SW 1271 (cell line): ENCODE measurements around the gene DRD2.

ENCODE experiments used
- DNase-seq, 2 experiments: peaks; one replicate each; lab custom pipeline; 2025; lab: John Stamatoyannopoulos, UW

The DRD2 gene

DNA sequence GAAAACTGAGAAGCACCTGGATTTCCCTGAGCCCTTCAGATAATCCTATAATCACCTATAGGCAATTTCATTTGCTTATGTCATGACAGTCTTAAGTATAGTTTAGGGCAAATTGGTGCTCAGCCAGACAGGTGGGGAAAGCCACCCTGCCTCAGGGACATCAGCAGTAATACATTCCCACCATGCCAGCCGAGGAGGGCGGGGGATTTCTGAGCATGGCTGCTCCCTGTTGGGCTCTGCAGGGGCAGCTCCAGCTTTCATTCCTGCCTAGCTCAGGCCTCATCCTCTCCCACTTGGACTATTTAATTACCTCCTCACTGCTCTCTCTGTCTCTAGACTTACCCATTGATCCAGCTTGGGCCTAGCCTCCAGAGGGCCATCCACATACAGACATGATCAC, 9.0 kb upstream of the DRD2 start:
- no peak for DNase-seq

DNA sequence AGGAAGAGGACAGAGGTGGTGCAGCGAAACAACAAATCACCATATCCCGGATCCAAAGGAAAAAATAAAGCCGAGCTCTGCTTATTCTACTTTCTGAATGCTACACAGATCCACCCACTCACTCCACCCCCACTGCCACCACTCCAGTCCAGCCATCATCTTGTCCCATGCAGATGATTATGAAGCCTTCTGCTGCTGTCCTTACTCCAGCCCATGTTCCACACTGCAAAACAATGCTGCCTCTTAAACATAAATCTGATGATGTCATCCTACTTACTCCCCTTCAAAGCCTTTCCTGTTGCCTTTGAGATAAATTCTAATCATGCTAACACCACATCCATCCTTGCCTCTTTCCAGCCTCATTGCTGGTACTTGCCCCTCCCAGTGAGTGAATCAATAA, 6.5 kb upstream of the DRD2 start:
- no peak for DNase-seq

DNA sequence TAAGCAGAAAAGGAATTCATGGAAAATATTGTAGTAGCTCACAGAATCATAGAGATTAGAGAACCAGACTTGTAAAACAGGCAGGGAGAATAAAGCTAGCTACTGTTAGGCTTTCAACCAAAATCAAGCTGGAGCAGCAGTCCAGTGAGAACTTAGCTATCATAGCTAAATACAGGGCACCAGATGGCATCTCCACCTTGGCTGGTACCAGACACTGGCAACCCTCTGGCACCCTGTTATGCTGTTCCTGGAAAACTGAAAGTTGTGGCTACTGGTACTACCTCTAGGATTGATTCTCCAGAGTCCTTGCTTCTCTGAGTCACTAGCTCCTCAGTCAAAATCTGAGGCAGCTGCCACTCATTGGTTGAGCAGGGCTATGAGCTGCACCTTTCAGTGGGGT, 6.0 kb upstream of the DRD2 start:
- no peak for DNase-seq

DNA sequence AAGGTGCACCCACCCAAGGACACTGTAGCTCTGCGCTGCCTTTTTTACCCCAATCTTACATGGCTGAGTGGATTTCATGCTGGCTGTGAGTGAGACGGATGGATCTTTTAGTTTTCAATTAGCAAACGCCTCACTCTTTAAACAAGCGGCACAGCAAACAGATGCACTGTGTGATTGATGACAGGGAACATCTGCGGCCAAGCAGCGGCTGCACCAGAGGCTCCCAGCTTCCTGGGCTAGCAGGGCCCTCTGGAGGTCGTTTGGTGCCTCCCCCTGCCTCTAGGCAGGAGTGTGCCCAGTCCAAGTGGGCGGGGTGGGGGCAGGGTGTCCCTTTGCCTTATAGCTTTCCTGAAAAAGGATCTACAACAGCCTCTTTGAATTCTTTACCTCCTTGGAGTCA, 2.1 kb upstream of the DRD2 start:
- no peak for DNase-seq

DNA sequence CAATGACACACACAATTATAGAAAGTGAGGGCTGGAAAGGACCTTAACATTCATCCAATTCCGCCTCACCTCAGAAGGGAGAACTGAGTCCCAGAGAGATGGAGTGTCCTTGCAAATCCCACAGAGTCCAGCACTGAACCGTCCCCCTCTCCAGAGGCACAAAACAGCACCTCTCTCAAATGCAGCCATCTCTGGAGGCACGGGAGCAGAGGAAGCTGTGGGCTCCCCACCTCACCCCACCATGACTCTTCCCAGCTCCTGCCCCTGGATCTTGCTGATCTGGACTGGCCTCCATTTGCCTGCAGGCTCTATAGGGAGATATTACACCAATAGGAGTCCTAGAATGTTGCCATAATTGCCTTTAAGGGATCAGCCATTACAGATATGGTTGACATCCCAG, 1.4 kb upstream of the DRD2 start:
- no peak for DNase-seq

DNA sequence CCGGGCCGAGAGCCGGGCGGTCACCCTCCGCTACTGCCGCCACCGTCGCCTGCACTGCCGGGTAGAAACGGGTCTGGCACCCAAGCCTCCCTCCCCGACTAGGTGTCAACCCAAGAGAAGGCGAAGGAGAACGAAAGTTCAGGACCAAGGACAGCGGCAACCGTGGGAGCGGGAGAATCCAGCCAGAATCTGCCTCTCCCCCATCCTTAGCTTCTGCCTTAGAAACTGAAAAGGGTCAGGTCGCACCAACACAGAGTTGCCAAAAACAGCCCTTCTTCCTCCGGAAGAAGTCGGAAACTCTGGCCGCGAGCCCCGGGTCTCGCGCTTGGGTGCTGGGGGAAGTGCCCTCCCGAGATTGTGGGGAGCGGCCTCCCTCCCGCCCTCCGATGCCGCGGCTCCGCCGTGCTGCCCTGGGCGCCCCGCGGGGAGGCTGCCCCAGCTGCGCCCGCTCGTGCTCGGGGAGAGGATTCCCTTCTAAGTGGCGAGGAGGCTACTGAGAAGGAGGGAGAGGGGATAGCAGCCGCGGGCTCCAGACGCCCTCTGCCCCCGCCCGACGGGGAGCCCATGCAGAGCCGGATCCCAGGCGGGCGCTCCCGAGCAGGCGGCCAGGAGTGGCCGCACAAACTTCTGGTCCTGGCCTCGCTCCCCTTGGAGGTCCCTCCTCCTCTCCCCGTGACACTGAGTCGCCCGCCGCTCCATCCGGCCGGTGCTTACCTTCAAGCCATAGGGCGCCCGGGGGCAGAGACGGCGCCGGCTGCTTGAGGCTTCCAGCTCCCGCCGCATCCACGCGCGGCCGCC, 637 bp downstream of the DRD2 start:
- peak in 1 of 2 experiments; percentile 59 for DNase-seq

DNA sequence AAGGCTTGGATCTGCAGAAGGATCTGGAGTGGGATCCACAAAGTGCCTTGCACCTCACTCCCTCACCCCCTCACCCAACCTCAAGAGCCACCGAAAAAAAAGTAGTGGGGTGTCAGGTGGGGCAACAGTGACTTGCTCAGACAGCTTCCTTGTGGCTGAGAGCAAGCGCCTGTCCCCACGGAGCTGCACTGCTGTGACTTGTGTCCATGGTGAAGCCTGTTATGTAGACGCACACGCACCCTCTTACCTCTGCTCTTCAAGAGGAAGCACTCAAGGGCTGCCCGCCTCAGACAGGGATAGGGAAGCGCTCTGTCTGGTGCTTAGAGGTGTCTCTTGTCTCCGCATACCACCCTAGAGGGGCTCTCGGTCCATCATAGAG, 1.2 kb downstream of the DRD2 start:
- no peak for DNase-seq

DNA sequence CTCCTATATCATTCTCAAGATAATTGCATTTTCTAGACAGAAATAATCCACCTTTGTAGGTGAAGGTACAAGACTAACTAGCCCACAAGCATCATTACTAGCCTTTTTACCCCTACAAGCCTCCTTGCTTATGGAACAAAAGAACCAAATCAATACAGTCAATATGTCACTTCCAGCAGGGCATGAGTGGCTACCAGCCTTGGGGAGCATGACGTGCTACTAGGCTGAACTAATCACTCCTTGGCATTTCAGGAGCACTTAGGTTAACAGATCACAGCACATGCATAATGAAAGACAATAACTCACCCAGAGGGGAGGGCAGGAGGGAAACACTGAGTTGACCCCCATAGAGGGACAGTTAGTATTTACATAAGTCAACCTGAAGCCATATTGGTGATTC, 2.7 kb downstream of the DRD2 start:
- DNase-seq = no peak

DNA sequence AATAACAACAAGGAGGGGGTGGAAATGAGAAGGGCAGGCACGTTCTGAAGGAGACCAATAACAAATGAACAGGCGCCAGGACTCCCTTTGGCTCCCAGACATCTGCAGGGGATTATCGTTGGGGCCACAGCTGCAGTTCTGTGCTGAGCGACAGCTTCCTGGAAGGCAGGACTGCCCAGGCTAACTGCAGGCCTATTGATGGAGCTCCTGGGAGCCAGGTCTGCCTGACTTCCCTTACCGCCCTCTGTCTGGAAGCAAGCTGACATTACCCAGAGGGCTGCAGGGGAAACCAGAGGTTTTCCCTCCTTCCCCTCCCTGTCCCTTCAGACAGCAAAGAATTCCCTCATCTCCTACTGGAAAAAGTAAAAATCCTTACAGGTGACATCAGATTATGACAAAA, 5.0 kb downstream of the DRD2 start:
- no peak for DNase-seq

DNA sequence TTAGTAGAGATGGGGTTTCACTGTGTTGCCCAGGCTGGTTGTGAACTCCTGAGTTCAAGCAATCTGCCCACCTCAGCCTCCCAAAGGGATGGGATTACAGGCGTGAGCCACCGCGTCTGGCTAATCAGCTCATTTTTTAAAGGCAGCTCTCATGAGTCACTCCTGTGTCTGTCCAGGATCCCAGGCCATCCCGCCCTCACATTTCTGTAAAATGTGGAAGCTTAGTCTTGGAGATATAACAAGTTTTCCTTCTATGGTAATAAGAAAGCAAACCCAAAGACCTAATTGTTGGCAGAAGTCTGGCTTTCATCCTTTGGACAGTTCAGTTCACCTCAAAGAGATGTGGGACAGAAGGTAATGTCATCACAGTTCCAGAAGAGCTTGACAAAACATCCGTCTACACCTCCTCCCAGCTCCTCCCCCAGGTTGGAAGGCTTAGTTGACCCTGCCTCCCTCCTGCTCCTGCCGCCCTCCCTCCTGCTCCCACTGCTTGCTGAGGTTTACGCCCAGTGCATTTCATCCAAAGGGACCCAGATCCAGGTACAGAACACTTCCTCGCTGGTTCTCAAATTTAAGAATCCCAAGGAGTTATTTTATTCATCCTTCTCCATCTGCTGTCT, 6.4 kb downstream of the DRD2 start:
- no peak for DNase-seq

DNA sequence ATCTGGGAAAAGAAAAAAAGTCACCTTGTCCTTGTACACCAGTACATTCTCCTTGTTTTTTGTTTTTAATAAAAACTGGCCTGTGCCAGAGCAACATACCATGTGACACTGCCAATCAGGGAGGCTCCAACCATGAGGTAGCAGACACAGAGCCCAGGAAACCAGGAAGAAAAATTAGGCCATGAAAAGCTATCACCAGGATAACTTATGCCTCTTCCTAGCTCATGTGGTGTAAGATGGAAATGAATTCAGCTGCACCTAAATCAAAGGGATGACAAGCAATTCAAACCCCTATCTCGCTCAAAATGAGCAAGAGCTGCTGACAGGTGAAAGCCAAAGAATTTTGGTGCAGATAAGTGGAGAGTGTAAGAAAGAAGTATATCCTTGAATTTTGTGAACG, 7.7 kb downstream of the DRD2 start:
- DNase-seq = no peak

DNA sequence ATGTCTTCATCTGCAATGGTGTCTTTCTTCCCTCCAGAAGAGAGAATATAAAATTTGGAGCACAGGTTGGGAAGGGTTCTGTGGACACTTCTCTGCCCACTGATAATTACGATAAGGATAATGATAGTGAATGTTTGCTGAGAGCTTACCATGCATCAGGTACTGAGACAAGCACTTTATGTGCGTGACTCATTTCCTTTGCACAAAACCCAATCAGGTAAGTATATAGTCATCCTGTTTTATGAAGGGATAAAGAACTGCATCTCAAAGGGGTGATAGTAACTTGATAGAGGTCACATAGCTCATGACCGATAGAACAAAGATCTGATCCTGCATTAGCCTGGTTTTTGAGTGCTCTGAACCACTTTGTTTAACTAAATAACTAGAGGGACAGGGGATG, 9.4 kb downstream of the DRD2 start:
- DNase-seq = no peak

DNA sequence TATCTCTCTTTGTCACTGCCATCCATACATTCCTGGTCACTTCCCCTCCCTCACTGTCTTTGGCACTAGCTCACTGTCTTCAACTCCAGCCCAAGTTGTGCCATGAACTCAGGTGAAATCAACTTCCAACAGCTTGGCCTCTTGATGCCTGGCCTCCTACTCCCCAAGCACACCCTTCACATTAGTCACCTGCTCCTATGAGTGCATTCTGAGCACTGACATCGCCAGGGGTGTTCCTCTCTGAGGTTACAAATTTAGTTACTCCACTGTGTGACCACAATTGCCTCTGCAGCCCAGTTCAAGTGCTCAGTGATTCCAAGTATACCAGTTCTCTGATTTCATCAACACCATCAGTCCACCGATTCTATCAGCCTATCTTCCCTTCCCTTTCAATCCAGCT, 10.8 kb downstream of the DRD2 start:
- no peak for DNase-seq

DNA sequence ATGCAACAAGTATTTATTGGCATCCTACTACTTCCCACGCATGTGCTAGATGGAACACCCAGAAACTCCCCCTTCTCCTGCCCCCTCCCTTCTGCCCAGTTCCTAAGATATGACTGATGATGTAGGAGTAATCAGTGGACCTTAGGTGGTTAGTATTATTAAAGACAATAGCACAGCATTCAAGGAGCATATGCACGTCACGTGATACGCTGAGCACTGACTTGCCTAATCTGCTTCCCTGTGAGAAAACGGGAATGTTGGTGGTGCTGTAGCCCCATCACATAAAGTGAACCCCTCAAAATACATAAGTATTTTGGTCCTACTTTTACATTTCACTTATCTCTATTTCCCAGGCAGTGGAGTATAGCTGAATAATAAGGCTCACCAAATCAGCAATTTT, 12.4 kb downstream of the DRD2 start:
- no peak for DNase-seq

DNA sequence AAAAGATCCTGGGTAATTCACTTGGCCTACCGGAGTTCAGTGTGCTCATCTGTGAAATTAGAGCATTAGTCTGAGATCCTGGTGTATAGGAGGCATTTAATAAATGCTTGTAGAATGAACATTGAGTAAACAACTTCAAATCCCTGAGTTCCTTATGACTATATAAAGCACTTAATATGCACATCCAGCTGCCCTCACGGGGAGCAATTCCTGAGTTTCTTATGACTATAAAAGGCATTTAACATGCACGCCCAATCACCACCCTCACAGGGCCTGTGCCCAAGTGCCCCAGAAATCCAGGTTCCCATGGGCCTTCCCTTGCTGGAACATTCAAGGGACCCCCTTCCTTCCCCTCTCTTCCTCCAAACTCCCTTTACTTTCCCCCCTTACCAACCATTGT, 13.6 kb downstream of the DRD2 start:
- DNase-seq = no peak

DNA sequence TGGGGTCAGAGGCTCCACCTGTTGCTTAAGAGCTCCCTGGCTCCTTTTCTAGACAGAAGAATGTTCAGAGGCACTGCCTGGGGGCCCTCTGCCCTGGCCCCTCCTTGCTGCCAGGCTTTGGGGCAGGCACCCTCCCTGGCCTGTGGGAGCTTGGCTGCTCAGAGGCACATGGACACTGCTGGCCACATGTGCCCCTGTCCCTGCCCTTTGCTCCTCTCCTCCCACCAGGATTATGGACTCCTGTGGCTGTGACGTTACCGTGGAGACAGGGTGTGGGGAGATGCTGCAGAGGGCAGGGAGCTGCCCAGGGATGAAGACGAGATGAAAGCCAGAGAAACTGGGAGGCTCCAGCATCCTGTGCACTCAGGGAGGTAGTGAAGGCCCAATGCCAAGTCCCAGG, 14.7 kb downstream of the DRD2 start:
- DNase-seq = no peak

DNA sequence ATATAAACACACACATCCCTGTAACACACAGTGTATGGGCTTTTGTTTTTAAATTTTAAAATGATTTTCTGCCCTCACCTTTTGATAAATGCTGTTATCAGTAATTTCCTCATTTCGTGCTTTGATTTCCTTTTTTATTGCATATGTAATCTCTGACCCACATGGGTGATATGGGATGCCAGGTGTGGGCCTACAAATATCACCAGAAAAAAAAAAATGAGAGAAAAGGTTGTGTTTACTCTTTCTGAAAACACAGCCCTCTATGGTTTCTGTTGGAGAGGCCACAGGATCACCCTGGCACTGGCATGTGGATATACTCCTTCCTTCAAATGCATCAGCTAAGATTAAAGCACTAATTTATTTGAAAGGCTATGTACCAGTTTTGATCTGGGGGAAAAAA, 17.0 kb downstream of the DRD2 start:
- no peak for DNase-seq

DNA sequence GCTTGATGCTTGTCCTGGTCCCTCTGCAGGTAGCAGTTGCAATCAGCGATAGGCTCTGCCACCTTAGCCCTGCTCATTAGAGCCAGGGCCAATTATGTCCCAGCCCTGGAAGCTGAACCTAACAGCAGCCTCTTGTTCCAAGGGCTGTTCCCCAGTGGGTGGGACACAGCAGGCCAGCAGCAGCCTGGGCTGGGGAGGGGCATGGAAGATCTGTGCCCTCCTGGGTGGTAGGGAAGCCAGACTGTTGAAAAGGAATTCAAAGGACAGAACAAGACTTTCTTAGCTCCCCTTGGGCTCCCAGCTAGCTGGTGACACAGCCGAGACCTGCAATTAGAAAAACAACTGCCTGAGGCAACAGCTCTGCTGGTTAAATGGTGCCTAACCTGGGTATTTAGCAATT, 17.4 kb downstream of the DRD2 start:
- no peak for DNase-seq

DNA sequence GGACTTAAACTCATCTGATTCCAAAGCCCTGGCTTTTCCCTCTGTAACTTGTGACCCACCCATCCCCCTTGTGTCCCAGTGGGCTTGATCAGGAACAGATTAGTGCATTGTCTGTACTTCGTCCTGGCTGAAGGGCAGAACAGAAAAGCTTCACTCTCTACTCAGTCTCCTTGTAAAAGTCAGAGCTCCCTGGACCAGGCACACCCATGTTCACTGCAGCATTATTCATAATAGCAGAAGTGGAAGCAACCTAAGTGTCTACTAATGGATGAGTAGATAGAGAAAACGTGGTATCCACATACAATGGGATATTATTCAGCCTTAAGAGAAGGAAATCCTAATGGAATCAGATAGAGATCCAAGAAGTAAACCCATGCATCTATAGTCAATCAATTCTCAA, 20.7 kb downstream of the DRD2 start:
- DNase-seq = no peak

DNA sequence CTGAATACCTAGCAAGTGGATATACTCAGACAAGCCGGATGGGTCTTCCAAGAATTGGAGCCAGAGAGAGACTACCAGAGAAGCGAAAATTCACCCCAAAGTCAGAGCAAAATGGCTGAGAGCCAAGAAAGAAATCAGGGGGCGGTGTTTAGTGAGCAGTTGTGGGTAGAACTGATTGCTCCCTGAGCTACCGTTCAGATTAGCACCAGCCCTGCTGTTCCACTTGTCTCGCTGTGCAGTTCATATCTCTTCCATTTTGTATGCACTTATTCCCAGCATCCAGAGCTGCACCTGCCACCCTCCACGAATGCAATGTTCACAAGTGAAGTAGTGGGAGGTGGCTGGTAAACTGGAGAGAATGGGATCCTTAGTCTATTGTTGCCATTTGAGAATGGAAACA, 25.5 kb downstream of the DRD2 start:
- DNase-seq = no peak

DNA sequence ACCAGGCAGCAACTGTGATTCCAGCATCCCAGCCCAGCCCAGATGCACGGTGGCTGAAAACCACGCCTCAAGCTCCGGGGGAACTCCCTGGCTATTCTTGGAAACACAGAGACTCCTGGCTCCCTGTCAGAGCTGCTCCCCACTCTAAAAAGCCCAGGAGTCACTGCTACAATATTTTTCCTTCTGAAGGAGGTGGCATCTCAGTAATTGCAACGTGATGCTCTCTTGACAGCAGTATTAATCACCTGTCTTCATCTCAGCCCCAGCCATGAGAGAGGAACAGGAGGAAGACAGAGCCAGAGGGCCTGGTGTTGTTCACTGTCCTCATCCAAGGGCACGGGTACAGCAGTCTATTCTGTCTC, 26.9 kb downstream of the DRD2 start:
- DNase-seq = no peak

DNA sequence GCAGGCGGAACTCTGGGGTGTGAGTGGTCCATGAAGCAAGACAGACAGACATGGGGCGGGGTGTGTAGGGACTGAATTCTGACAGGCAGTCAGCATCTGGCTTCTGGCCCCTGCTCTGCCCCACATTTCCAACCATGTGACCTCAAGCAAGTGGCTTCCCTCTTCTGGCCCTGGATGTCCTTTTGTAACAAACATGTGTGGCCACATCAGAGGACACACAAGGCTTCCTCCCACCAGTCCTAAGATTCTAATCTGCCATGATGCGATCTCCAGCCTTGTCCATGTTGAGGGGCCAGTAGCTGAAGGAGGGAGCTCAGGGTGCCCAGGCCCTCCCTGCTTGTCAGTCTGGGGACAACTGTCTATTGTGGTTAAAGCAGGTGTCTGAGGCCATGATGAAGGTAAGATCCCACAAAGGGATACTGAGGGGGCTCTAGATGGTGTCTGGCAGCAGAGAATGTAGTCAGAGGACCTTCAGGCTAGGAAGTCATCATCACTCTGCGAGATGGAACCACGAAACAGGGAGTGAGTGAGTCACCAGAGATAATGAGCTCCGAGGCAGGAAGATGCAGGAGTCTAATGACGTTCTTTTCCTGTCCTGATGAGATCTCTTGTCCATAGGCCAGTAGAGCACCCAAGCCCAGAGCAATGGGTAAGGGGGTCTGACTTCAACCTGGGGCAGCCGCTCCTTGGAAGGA, 27.4 kb downstream of the DRD2 start:
- DNase-seq = peak in 1 of 2 experiments; percentile 38

DNA sequence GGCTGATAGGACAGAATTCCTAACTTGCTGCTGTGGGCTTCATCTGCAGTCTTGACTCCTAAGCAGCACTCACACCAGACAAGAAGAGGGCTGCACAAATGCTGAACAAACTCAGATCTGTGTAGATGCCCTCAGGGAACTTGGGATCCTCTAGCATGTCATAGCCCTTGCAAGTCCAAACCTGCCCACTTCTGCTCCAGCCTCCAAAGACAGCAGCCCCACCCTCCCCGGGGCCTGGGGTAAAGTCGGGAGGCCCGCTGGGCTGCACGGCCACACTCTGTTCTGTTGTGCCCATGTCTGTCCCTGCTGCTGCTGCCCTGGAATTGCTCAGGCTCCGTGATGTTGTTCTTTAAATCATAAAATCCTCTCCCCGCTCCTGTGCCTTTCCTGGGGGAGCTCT, 28.3 kb downstream of the DRD2 start:
- no peak for DNase-seq

DNA sequence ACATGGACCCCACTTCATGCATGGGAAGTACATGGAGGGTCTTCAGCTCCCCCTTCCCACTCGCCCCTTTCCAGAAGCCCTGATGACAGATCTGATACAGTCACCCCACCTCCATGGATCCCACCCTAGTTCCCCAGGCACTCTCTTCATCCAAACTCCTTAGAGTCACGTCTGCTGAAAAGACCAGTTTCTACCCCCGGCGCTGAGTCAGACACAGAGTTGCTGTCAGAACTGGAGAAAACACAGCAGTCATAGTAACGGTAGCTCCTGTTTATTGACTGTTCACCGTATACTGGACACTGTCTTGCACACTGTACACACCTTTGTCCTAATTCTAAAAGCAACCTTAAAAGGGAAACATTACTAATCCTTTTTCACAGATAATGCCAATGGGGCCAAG, 29.1 kb downstream of the DRD2 start:
- no peak for DNase-seq
